HCT116 (cell line): ENCODE measurements around the gene DICER1.

Experiments used
- JUND ChIP-seq: IDR thresholded peaks from 2 replicates; pipeline ENCODE4 v1.6.1; 2012
- RAD21 ChIP-seq: IDR thresholded peaks from 2 replicates; pipeline ENCODE4 v1.6.1; 2012; ENCODE audit warnings: low read depth, mild to moderate bottlenecking
- TF ChIP-seq, protein P1 (sequence below): IDR thresholded peaks from 2 replicates; pipeline ENCODE4 v1.6.1; 2012; ENCODE audit warnings: low read depth
- TF ChIP-seq, protein P2 (sequence below), 3 experiments: fragments of 200-600 bp in 1 of 3; sonication (generic) in 1 of 3; IDR thresholded peaks in 2 of 3; conservative IDR thresholded peaks in 1 of 3; 2 replicates each; pipeline ENCODE4 v1.5.1; 2012 to 2017; ENCODE audit warnings: low read depth in 2 of 3, low read length in 2 of 3, antibody characterized with exemption in 1 of 3, borderline replicate concordance in 1 of 3, control low read depth in 1 of 3, mild to moderate bottlenecking in 1 of 3, mixed read lengths in 1 of 3, mixed run types in 1 of 3, moderate library complexity in 1 of 3; ENCODE audit not compliant: insufficient read depth in 1 of 3

DNA sequence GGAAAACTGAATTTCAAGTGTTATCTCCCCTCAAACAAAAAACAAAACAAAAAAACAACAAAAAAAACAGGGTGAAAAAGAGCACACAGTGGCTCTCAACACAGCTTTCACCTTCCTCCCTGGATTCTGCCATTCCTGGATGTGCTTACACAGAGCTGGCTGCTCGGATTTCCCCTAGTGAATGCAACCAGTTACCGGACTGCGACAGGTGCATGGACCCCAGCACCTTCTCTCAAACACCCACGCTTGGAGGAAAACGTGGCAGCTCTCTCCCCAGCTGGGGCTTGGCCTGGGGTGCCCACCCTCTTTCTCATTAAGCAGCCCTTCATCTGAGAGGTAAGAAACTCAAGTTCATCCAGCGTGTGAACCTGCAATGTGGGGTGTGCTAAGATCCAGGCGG lies 33.5 kb upstream of the DICER1 start:
- TF ChIP-seq, protein P1, sequence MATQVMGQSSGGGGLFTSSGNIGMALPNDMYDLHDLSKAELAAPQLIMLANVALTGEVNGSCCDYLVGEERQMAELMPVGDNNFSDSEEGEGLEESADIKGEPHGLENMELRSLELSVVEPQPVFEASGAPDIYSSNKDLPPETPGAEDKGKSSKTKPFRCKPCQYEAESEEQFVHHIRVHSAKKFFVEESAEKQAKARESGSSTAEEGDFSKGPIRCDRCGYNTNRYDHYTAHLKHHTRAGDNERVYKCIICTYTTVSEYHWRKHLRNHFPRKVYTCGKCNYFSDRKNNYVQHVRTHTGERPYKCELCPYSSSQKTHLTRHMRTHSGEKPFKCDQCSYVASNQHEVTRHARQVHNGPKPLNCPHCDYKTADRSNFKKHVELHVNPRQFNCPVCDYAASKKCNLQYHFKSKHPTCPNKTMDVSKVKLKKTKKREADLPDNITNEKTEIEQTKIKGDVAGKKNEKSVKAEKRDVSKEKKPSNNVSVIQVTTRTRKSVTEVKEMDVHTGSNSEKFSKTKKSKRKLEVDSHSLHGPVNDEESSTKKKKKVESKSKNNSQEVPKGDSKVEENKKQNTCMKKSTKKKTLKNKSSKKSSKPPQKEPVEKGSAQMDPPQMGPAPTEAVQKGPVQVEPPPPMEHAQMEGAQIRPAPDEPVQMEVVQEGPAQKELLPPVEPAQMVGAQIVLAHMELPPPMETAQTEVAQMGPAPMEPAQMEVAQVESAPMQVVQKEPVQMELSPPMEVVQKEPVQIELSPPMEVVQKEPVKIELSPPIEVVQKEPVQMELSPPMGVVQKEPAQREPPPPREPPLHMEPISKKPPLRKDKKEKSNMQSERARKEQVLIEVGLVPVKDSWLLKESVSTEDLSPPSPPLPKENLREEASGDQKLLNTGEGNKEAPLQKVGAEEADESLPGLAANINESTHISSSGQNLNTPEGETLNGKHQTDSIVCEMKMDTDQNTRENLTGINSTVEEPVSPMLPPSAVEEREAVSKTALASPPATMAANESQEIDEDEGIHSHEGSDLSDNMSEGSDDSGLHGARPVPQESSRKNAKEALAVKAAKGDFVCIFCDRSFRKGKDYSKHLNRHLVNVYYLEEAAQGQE: no peak
- TF ChIP-seq JUND: no peak
- TF ChIP-seq, protein P2, sequence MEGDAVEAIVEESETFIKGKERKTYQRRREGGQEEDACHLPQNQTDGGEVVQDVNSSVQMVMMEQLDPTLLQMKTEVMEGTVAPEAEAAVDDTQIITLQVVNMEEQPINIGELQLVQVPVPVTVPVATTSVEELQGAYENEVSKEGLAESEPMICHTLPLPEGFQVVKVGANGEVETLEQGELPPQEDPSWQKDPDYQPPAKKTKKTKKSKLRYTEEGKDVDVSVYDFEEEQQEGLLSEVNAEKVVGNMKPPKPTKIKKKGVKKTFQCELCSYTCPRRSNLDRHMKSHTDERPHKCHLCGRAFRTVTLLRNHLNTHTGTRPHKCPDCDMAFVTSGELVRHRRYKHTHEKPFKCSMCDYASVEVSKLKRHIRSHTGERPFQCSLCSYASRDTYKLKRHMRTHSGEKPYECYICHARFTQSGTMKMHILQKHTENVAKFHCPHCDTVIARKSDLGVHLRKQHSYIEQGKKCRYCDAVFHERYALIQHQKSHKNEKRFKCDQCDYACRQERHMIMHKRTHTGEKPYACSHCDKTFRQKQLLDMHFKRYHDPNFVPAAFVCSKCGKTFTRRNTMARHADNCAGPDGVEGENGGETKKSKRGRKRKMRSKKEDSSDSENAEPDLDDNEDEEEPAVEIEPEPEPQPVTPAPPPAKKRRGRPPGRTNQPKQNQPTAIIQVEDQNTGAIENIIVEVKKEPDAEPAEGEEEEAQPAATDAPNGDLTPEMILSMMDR (IDR thresholded peaks at IDR 0.05 in 2 of 3, conservative IDR thresholded peaks at IDR 0.05 in 1 of 3; ENCODE audit: borderline replicate concordance in 1 of 3, insufficient read depth in 1 of 3, low read depth in 2 of 3, low read length in 2 of 3): no peak
- TF ChIP-seq RAD21: no peak
